HG03097 (cell line): ENCODE data around the gene SNHG17.
"Not testable (repeated sequence)": the region's sequence is repeated elsewhere in the genome, so short reads cannot be mapped to it uniquely, and the experiment has no call there.

Experiments used
- ATAC-seq: cut with Tn5 transposase; IDR thresholded peaks from one replicate; pipeline ENCODE4 v1.9.1; 2021; ENCODE audit not compliant: unreplicated experiment, low FRiP score

Gene SNHG17

GRCh38 chr20:38421915-38422314 lies 13.2 kb downstream of the SNHG17 start:
- no peak for ATAC-seq

GRCh38 chr20:38420388-38421085 lies 14.6 kb downstream of the SNHG17 start:
- no peak for ATAC-seq

GRCh38 chr20:38418509-38419204 lies 16.5 kb downstream of the SNHG17 start:
- no peak for ATAC-seq

- ATAC-seq, result no peak
These were observed 20.2 kb downstream of the SNHG17 start for GRCh38 chr20:38414769-38415450.

GRCh38 chr20:38412877-38413577 lies 22.1 kb downstream of the SNHG17 start:
- no peak for ATAC-seq

GRCh38 chr20:38407822-38408221 lies 27.3 kb downstream of the SNHG17 start:
- not testable (repeated sequence) for ATAC-seq

GRCh38 chr20:38407321-38407720 lies 27.8 kb downstream of the SNHG17 start:
- ATAC-seq, result no peak

- no peak for ATAC-seq
These were observed 28.7 kb downstream of the SNHG17 start for GRCh38 chr20:38406476-38406875.

- ATAC-seq, result no peak
These were observed 30.0 kb downstream of the SNHG17 start for GRCh38 chr20:38405132-38405531.

- ATAC-seq, result no peak
These were observed 31.1 kb downstream of the SNHG17 start for GRCh38 chr20:38404016-38404415.

- no peak for ATAC-seq
These were observed 32.3 kb downstream of the SNHG17 start for GRCh38 chr20:38402816-38403215.

GRCh38 chr20:38402089-38402488 lies 33.0 kb downstream of the SNHG17 start:
- ATAC-seq, result no peak

- ATAC-seq, result not testable (repeated sequence)
These were observed 39.3 kb downstream of the SNHG17 start for GRCh38 chr20:38395751-38396395.

- no peak for ATAC-seq
These were observed 40.0 kb downstream of the SNHG17 start for GRCh38 chr20:38395165-38395564.

GRCh38 chr20:38393259-38393658 lies 41.9 kb downstream of the SNHG17 start:
- no peak for ATAC-seq

- ATAC-seq, result no peak
These were observed 42.8 kb downstream of the SNHG17 start for GRCh38 chr20:38392356-38392755.

- ATAC-seq, result no peak
These were observed 47.2 kb downstream of the SNHG17 start for GRCh38 chr20:38387953-38388352.

- no peak for ATAC-seq
These were observed 48.3 kb downstream of the SNHG17 start for GRCh38 chr20:38386851-38387250.

GRCh38 chr20:38386004-38386403 lies 49.1 kb downstream of the SNHG17 start:
- ATAC-seq, result no peak

GRCh38 chr20:38383147-38383546 lies 52.0 kb downstream of the SNHG17 start:
- ATAC-seq, result no peak

GRCh38 chr20:38377838-38378237 lies 57.3 kb downstream of the SNHG17 start:
- not testable (repeated sequence) for ATAC-seq
